Esophagus mucosa (tissue), 1 donor: ENCODE measurements around the gene MUC6. TPM values are rescaled to one million over a fixed set of nuclear protein-coding genes. Genes with fewer than 3 reads are reported as not detected.
A peak's percentile ranks its signal among the peaks of the same experiment; 100 is the strongest.

Source experiments
- ATAC-seq: fragments of 200-7000 bp; cut with Tn5 transposase; one replicate; pipeline ENCODE4 v1.9.1; 2020
- total RNA-seq: library from RNA; stranded (reverse); gene quantifications from one replicate; pipeline ENCODE4 v1.2.4, GENCODE V29; 2023
- donor health status: DM: yes; HTN: yes; CAD: no.

The MUC6 gene
- total RNA-seq, 1 donor from 2014 or later = not detected

- ATAC-seq = peak; percentile 95
Observed at GRCh38 chr11:1050581-1051355, 14.2 kb upstream of the MUC6 start.

DNA sequence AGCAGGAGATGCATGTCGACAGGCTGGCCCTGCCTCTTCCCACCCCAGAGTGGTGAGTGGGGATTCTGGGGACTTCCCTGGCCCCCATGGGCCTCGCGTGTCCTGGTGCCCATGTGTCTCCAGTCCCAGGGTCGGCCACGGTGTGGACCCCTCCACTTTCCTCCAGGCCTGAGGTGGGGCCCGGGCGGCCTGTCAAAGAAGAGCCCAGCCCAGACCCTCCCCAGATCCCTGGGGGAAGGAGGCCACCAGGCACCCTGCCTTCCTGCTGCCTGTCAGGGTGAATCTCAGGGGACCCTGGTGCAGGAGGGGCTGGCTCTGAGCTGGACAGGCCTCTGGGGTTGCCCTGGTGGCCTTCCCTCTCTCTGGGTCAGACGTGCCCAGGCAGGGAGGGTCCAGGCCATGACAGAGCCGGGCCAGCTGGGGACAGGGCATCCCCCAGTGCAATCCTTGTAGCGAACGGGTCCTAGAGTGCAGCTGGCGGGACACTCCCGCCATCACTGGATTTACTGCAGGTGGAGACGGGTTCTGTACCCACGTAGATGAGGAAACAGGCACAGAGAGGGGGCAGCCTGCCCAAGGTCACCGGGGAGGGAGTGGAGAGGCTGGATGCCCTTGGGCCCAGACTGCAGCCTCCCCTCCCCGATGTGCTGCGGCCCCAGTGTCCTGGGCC, 13.5 kb upstream of the MUC6 start:
- ATAC-seq = no peak

- ATAC-seq = peak; percentile 37
Observed at GRCh38 chr11:1049431-1049891, 12.9 kb upstream of the MUC6 start.

DNA sequence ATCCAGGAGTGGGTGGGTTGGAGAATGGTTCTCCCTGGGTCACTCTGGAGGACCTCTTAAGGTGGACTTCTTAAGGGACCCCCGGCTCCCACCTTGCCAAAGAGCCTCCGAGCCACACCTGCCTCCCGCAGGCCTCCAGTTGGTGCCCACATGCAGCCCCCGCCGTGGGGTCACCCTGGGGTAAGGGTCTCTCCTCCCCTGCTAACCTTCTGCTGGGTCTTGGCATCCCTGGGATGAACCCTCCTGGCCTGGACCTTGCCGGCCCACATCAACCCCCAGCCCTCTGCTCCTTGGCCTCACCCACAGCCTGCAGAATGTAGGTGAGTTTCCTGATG, 12.5 kb upstream of the MUC6 start:
- no peak for ATAC-seq

DNA sequence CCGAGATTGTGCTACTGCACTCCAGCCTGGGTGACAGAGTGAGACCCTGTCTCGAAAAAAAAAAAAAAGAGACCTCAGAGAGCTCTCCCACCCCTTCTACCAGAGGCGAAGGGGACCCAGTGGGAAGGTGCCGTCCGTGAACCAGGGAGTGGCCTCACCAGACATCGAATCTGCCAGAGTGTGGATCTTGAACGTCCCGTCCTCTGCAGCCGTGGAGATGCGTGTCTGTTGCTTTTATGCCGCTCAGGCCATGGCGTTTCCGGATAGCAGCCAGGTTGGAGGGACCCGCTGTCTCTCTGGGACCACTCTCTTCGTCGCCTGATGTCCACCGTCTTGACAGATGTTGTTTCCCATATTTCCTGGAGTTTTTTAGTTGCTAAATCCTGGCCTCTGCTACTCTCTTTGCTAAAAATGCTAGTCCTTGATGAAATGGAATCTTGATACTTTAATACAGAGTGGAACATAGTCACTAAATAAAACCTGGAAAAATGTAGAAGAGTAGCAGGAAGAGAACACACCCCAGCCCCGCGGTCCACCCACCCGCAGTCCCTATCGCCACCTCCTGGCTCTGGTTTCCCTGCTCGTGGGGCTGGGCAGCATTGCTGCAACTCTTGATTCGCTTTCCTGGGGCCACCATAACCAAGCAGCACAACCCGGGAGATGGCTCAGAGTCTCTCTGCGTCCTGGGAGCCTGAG, 12.0 kb upstream of the MUC6 start:
- no peak for ATAC-seq

GRCh38 chr11:1047595-1048156, 11.2 kb upstream of the MUC6 start:
- ATAC-seq = no peak

GRCh38 chr11:1044160-1044559, 7.6 kb upstream of the MUC6 start:
- ATAC-seq = no peak

DNA sequence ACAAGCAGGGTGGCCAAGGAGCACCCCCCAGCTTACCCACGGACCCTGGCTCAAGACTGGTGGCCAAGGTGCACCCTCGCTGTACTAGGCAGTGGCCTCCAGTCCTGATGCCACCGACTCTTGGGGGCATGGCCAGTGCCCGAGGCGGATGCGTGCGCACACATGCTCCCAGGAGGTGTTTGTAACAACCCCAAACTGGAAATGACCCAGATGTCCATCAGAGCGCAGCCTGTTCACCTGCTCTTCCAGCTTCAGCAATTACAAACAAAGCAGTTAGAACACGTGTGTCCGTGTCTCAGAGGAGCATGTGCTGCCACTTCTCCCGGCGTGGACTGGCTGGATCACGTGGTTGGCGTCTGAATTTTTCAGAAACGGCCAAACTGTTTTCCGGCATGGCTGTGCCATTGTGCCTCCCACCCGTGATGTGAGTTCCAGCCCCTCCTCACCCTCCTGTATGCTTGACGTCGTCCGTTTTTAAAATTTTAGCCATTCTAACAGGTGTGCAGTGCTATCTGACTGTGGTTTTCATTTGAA, 7.1 kb upstream of the MUC6 start:
- peak; percentile 16 for ATAC-seq

DNA sequence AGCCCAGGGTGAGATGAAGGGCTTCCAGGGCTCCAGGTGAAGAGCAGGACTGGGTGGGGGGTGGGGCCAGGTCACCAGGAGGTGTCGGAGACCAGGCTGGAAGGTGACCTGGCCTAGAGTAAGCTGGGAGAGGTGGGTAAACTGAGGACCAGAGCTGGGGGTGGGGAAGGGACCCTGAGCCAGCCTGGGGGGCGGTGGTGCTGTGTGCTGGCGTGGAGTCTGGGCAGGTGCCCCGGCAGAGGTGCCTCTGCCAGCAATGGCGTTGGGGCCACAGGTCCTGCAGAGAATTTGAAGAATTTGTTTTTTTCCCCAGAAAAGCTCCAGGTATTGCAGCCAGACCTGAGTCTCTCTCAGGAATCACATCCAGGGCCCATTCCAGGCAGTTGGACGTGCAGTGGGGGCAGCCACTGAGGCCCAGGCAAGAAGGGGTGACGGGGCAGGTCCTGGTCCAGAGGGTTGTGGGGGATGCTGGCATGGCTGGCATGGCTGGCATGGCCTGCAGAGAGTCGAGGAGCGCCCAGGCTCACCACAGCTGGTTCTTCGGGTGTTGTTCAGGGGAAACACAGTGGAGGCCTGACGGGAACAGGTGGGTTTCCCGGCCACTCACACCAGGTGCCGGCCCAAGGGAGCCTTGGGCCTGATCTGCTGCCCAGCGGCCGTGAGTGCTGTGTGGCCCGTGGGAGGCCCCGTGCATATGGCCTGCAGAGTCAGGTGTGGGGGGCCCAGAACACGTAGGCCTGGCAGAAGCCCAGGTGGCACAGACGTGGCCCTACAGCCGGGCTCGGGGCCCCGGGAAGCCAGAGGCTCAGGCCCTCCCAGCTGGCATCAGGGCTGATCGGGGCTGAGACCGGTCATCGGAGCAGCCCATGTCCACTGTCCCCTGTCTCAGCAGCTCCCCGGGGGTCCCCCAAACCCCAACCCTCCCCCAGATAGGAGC, 6.4 kb upstream of the MUC6 start:
- ATAC-seq = no peak

- ATAC-seq = no peak
Observed at GRCh38 chr11:1041936-1042608, 5.6 kb upstream of the MUC6 start.

- no peak for ATAC-seq
Observed at GRCh38 chr11:1041471-1041870, 5.0 kb upstream of the MUC6 start.

DNA sequence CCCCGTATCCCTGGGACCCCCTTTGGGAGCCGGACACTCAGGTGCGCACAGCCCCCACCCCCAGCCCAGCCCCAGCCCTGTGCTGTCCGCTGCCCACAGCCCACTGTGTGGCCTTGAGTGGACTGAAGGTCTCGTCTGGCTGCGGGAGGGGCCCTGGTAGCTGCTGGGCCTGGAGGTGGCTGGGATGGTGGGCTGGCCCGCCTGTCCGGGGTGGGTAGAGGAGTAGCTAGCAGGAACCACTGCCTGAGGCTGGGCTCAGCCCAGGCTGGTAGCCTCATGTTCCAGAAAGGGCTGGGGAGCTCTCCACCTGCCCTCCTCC, 4.6 kb upstream of the MUC6 start:
- ATAC-seq = no peak

DNA sequence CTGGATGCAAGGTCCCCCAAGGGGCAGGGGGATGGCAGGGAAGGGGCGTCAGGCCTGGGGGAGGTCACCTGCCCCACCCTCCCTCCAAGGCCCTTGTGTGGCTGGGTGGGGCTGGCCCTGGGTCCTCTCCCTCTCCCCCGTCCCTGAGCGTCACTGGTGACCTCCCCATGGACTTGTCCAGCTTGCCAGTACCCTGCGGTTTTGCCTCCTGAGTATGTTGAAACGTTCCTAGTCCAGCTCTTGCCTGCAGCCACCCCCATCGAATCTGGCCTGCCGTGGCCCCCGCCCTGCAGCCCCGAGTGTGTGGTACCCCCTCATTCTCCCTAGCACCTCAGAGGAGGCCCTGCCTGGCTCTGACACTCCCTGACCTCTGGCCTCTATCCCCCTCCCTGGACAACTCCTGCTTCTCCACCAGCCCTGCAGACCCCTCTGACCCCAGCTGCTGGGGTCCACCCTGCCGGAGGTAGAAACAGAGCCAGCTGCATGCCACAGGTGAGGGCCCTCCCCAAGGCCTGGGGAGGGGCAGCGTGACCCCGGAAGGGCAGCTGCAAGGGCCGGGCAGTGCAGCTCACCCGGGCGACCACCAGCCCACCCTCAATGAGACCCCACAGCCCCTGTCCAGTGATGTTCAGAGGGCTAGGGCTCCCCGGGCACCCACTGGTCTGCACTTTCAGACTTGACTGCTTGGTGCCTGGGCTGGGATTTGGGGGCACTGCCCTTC, 4.1 kb upstream of the MUC6 start:
- no peak for ATAC-seq

GRCh38 chr11:1039481-1040427, 3.2 kb upstream of the MUC6 start:
- ATAC-seq = no peak

DNA sequence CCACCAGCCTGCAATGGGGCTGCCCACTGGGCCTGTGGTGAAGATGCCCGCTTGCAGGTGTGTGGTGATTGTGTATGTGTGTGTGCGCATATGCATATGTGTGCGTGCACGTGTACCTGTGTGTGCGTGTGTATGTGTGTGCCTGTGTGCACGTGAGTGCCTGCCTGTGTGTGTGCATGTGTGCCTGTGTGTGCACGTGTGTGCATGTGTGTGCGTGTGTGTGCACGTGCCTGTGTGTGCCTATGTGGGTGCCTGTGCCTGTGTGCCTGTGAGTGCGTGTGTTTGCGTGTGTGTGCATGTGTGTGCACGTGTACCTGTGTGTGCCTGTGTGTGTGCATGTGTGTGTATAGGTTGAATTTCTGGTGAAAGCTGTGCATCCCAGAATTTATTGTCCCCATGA, 2.4 kb upstream of the MUC6 start:
- no peak for ATAC-seq

GRCh38 chr11:1038361-1038760, 1.8 kb upstream of the MUC6 start:
- ATAC-seq = no peak

DNA sequence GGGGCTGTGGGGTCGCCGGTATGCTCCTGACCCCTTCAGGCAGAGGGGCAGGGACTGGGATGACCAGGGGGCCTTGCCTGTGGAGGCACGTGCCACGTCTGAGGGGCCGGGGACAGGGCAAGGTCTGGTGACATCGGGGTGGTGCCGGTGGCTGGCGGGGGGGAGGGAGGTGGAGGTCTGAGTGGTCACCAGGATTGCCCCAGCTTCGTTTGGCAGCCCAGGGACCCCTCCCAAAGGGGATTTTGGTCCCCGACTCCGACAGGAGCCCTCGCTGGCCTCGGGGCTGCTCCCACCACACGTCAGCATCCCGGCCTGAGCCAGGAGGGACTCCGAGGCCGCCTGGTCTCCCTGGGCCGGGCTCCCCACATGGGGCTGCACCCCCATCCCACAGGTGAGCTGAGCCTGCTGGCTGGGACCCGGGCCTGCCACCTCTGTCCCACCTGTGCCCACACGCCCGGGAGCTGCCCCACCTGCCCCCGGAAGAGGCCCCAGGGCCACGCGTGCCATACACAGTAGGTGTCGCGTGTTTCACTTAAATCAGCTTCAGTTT, 1.1 kb upstream of the MUC6 start:
- ATAC-seq = no peak

GRCh38 chr11:1036931-1037330, 413 bp upstream of the MUC6 start:
- ATAC-seq = no peak

DNA sequence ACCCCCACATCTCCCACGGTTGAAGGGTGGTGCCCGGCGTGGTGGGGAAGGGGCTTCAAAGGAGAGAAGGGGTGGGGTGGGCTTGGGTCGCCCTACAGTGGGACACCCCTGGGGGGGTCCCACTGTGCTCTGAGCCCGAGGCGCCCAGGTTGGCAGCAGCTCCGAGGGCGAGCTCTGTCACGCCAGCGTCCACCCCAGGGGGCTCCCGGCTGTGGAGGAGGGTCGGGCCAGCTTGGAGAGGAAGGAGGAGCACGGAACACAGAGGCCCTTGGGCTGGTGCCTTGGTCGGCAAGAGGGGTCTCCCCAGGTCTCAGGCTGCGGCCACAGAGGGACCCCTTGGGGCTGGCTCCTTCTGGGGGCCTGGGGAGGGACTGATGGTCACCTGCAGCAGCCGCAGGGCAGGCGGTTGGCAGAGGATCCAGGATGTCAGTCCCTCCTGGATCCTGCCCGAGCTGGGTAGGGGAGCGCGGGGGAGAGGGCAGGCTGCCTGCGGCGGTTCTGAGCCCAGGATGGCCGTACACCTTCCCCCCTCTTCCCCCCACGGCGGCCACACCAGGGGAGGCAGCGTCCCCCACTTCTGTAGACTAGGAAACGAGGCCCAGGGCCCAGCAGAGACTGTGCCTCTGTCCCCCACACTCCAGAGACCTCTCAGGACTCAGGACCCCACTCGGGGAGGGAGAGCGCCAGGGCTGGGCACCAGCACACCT, 788 bp downstream of the MUC6 start:
- no peak for ATAC-seq
